NCI-H460 (cell line): ENCODE measurements around the gene LMOD3. TPM values are rescaled to one million over a fixed set of nuclear protein-coding genes. Genes with fewer than 3 reads are reported as not detected.
A peak's percentile ranks its signal among the peaks of the same experiment; 100 is the strongest.

Experiments
- DNase-seq: peaks from one replicate; pipeline ENCODE4 v3.0.0-alpha.2; 2016; ENCODE audit warnings: low read depth; ENCODE audit errors: extremely low read depth
- total RNA-seq: library from RNA; depleted of rRNA; stranded (reverse); fragments of >200 nt; shearing (Covaris generic); gene quantifications from 2 replicates; pipeline ENCODE4 v1.2.3, GENCODE V29; 2014

Gene LMOD3
- total RNA-seq, 1 experiment from 2014 or later: 0.84 TPM

- DNase-seq: no peak
Observed at GRCh38 chr3:69126999-69127398, 4.6 kb upstream of the LMOD3 start.

- DNase-seq: no peak
Observed at GRCh38 chr3:69126216-69126615, 3.8 kb upstream of the LMOD3 start.

- no peak for DNase-seq
Observed at GRCh38 chr3:69121950-69122349, 445 bp downstream of the LMOD3 start.

- no peak for DNase-seq
Observed at GRCh38 chr3:69121513-69121912, 882 bp downstream of the LMOD3 start.

- DNase-seq: peak; percentile 78
Observed at GRCh38 chr3:69120879-69121464, 1.4 kb downstream of the LMOD3 start.

- no peak for DNase-seq
Observed at GRCh38 chr3:69119681-69120080, 2.7 kb downstream of the LMOD3 start.

GRCh38 chr3:69119138-69119537, 3.3 kb downstream of the LMOD3 start:
- DNase-seq: no peak

GRCh38 chr3:69118555-69118954, 3.8 kb downstream of the LMOD3 start:
- no peak for DNase-seq

GRCh38 chr3:69116897-69117296, 5.5 kb downstream of the LMOD3 start:
- DNase-seq: no peak

- DNase-seq: no peak
Observed at GRCh38 chr3:69116162-69116561, 6.2 kb downstream of the LMOD3 start.

GRCh38 chr3:69115731-69116130, 6.7 kb downstream of the LMOD3 start:
- no peak for DNase-seq

GRCh38 chr3:69113536-69113935, 8.9 kb downstream of the LMOD3 start:
- DNase-seq: no peak

- DNase-seq: no peak
Observed at GRCh38 chr3:69110941-69111546, 11.4 kb downstream of the LMOD3 start.

GRCh38 chr3:69108811-69109210, 13.6 kb downstream of the LMOD3 start:
- no peak for DNase-seq

- no peak for DNase-seq
Observed at GRCh38 chr3:69107841-69108240, 14.6 kb downstream of the LMOD3 start.

- DNase-seq: no peak
Observed at GRCh38 chr3:69105320-69105719, 17.1 kb downstream of the LMOD3 start.

GRCh38 chr3:69104586-69104985, 17.8 kb downstream of the LMOD3 start:
- DNase-seq: no peak

- no peak for DNase-seq
Observed at GRCh38 chr3:69103123-69103522, 19.3 kb downstream of the LMOD3 start.

GRCh38 chr3:69102384-69102783, 20.0 kb downstream of the LMOD3 start:
- no peak for DNase-seq

- DNase-seq: no peak
Observed at GRCh38 chr3:69099576-69099975, 22.8 kb downstream of the LMOD3 start.

GRCh38 chr3:69097407-69098086, 24.8 kb downstream of the LMOD3 start:
- no peak for DNase-seq

GRCh38 chr3:69096299-69096698, 26.1 kb downstream of the LMOD3 start:
- DNase-seq: no peak
